ENCODE data around the gene PTPRT. TPM values are rescaled to one million over a fixed set of nuclear protein-coding genes. Genes with fewer than 3 reads are reported as not detected.

Gene PTPRT
- total and polyA plus RNA-seq, 9 donors: under 0.01 to 3.2 (median 0.22) TPM; not detected in 1

GRCh38 chr20:42161228-42161829 lies 1028.4 kb downstream of the PTPRT start:
- no peaks in the 10 kb centered on the region for H3K4me1 ChIP-seq (ENCODE audit: insufficient read depth)
- no peaks in the 10 kb centered on the region for H3K27me3 ChIP-seq
- intact Hi-C loops (cut with DNase I): loop anchor here in 1 of 4 donors (5.0 kb wide), 1 partner anchor 131 kb away; no protein-coding TSS in a partner anchor
- no peak overlapping the region for H3K4me3 ChIP-seq
- 81 to 87% (median 85%) methylated on average over 14 of the region's 14 CpGs for WGBS, 3 donors
- DNase-seq: no peak
- H3K27ac ChIP-seq: no peak overlapping the region
- no peaks in the 10 kb centered on the region for H3K36me3 ChIP-seq
- no peaks in the 10 kb centered on the region for H3K9me3 ChIP-seq
- TF ChIP-seq POLR2A (IDR thresholded peaks at IDR 0.05): no peak
- TF ChIP-seq, protein P1, sequence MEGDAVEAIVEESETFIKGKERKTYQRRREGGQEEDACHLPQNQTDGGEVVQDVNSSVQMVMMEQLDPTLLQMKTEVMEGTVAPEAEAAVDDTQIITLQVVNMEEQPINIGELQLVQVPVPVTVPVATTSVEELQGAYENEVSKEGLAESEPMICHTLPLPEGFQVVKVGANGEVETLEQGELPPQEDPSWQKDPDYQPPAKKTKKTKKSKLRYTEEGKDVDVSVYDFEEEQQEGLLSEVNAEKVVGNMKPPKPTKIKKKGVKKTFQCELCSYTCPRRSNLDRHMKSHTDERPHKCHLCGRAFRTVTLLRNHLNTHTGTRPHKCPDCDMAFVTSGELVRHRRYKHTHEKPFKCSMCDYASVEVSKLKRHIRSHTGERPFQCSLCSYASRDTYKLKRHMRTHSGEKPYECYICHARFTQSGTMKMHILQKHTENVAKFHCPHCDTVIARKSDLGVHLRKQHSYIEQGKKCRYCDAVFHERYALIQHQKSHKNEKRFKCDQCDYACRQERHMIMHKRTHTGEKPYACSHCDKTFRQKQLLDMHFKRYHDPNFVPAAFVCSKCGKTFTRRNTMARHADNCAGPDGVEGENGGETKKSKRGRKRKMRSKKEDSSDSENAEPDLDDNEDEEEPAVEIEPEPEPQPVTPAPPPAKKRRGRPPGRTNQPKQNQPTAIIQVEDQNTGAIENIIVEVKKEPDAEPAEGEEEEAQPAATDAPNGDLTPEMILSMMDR (IDR thresholded peaks at IDR 0.05): no peak
- no peak for TF ChIP-seq EP300 (IDR thresholded peaks at IDR 0.05)

- Histone ChIP-seq H3K36me3 (no peaks in the 10 kb centered on the region), H3K4me3 (no peak overlapping the region), H3K27me3 (no peaks in the 10 kb centered on the region), H3K4me1 (ENCODE audit: insufficient read depth) (no peaks in the 10 kb centered on the region), H3K27ac (no peak overlapping the region), H3K9me3 (no peaks in the 10 kb centered on the region)
- DNase-seq: no peak
- 5 to 9% (median 5%) methylated on average over 3 of the region's 3 CpGs for WGBS, 3 donors
- intact Hi-C loops (cut with DNase I): loop anchor here in 1 of 4 donors (5.0 kb wide), 1 partner anchor 132 kb away; no protein-coding TSS in a partner anchor
- no peak for TF ChIP-seq EP300 (IDR thresholded peaks at IDR 0.05)
- TF ChIP-seq POLR2A (IDR thresholded peaks at IDR 0.05): no peak
- TF ChIP-seq, protein P1 (IDR thresholded peaks at IDR 0.05): no peak
These were observed 1029.9 kb downstream of the PTPRT start for GRCh38 chr20:42159808-42160207.

- no peaks in the 10 kb centered on the region for H3K36me3 ChIP-seq
- DNase-seq: no peak
These were observed 1031.4 kb downstream of the PTPRT start for GRCh38 chr20:42158272-42158671.

DNA sequence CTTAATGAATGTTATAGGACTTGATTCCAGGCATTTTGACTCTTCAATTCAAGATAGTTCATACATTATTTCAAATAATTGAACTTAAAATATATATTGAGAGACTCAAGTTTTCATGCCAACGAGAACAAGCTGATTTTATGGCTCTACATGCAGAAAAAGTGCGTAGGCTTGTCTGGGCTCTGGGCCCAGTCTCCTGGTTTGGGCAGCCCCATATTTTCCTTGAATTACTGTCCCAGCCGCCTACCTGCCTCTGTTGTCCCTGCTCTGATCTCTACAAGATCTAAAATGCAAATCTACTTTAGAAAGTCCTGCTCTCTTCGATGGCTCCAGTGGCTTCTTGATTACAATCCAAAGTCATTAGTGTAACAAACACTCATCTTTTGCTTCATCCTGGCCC lies 1034.1 kb downstream of the PTPRT start:
- WGBS, 3 donors: 82 to 88% (median 86%) methylated on average over 4 of the region's 4 CpGs

More at GRCh38 chr20:42158272-42158671, 1031.4 kb downstream of the PTPRT start:
- Histone ChIP-seq H3K27me3 (no peaks in the 10 kb centered on the region), H3K27ac (no peak overlapping the region), H3K4me3 (no peak overlapping the region), H3K9me3 (no peaks in the 10 kb centered on the region), H3K4me1 (ENCODE audit: insufficient read depth) (no peaks in the 10 kb centered on the region)
- intact Hi-C loops (cut with DNase I): no loop called here
- TF ChIP-seq, protein P1 (IDR thresholded peaks at IDR 0.05): no peak
- TF ChIP-seq POLR2A (IDR thresholded peaks at IDR 0.05): no peak
- no peak for TF ChIP-seq EP300 (IDR thresholded peaks at IDR 0.05)
- WGBS, 3 donors: 42 to 70% (median 68%) methylated on average over 1 of the region's 1 CpG

More for the DNA sequence above, 1034.1 kb downstream of the PTPRT start:
- TF ChIP-seq EP300 (IDR thresholded peaks at IDR 0.05) (no peak), POLR2A (IDR thresholded peaks at IDR 0.05) (no peak)
- TF ChIP-seq, protein P1 (IDR thresholded peaks at IDR 0.05): no peak
- no peak for DNase-seq
- Histone ChIP-seq H3K27me3 (no peaks in the 10 kb centered on the region), H3K4me1 (ENCODE audit: insufficient read depth) (no peaks in the 10 kb centered on the region), H3K27ac (no peak overlapping the region), H3K9me3 (no peaks in the 10 kb centered on the region), H3K36me3 (no peaks in the 10 kb centered on the region), H3K4me3 (no peak overlapping the region)
- intact Hi-C loops (cut with DNase I): no loop called here

Measured in ovary (tissue), 9 donors.